HG03060 (cell line): ENCODE measurements around the gene RNASET2.
"Not testable (repeated sequence)": the region's sequence is repeated elsewhere in the genome, so short reads cannot be mapped to it uniquely, and the experiment has no call there.

Experiments
- ATAC-seq: cut with Tn5 transposase; IDR thresholded peaks from one replicate; pipeline ENCODE4 v1.9.1; 2021; ENCODE audit warnings: low read depth, moderate number of reproducible peaks; ENCODE audit not compliant: unreplicated experiment

Gene RNASET2

DNA sequence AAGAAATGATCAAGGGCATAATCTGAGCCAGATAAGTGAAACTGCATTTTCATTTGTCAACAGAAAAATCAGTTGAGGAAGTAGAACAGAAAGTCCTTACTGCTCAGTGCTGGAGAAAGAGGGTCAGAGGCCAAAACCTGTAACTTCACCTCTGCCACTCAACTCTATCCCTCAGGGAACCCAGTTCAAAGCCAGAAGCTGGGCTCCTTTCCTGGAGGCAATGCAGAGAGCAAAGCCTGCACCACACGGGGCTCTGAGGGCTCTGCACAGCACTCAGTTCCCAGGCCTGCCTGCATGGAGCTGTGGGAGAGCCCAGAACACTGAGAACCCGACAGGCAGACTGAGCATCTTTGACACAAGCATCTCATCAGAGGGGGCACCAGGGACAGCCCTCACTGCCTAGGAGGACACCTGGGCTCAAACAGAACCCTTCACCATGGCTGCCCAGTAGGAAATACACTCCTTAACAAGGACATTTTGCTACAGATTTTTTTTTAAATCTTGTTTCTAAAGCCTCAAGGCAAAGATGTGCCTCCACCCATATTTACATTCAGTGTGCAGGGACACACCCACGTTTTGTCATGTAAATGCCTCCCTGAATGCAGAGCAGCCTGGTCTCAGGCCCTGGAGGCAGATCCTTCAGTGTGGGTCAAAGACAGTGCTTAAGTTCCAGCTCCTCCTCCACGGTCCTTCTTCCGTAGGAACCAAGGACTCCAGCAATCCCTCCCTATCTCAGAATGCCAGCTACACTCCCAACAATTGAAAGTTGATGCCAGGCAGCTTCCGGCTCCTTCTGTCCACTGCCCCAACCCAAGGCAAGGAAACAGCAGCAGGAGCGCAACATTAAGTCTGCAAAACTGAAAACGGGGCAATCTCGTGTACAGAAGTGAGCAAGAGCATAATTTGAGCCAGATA, 6.6 kb downstream of the RNASET2 start:
- ATAC-seq: no peak

DNA sequence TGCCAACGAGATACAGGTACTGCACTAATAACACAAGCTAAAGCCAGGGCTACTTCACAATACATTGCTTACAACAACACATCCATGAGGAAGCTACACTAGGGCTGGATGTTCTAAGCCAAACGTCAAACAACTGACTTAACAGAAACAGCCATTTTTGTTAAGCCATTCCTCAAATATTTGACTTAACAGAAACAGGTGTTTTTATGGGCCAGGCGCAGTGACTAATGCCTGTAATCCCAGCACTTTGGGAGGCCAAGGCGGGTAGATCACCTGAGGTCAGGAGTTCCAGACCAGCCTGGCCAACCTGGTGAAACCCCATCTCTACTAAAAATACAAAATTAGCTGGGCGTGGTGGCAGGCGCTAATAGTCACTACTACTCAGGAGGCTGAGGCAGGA, 7.6 kb downstream of the RNASET2 start:
- ATAC-seq: not testable (repeated sequence)

DNA sequence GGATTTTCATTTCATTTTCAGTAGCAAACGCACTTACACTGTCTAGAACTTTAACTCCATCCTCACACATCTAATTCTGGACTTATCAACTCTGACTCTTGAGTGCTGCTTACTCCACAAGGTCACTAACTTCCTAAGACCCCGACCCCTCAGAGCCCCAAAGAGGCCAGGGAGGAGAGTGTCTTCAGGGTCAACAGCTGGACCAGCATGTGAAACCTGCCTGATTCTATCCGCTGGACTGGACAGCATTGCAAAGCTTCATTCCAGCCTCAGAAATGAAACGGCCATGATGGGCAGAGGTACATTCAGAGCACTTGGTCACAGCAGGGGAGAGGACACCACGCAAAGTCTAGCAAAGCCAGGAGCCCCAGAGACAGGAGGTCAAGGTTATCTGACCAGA, 9.1 kb downstream of the RNASET2 start:
- ATAC-seq: no peak

DNA sequence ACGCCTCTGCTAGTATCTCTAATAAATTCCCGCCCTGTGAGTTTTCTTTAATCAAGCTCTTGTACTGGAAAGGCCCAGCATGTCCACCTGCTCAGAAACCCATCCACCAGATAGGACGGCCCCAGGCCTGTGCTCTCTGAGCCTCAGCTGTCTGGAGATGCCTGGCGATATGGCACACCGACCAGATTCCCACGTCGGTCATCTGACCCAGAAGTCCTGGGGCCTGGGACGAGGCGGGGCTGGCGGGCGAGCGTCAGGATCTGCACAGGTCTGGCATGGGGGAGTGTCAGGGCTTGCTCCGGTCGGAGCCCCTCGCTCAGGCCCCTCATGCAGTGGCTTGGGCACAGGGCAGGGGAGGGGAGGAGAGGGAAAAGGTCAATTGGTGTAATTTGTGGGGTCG, 10.2 kb downstream of the RNASET2 start:
- no peak for ATAC-seq

DNA sequence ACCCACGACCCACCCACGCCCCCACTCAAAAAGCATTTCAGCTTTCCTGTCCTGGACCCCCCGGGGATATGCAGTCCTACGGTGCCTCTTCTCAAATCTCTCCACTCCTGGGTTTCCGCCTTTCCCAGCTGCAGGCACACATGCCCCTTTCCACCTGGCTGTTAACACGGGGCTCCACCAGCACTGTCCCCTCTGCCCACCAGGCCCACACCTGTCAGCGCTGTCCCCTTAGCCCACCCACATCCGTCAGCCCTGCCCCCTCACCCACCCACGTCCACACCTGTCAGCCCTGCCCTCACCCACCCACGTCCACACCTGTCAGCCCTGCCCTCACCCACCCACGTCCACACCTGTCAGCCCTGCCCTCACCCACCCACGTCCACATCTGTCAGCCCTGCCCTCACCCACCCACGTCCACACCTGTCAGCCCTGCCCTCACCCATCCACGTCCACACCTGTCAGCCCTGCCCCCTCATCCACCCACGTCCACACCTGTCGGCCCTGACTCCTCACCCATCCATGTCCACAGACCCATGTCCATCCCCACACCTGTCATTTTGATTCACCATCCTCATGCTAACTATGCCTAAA, 11.6 kb downstream of the RNASET2 start:
- ATAC-seq: no peak

DNA sequence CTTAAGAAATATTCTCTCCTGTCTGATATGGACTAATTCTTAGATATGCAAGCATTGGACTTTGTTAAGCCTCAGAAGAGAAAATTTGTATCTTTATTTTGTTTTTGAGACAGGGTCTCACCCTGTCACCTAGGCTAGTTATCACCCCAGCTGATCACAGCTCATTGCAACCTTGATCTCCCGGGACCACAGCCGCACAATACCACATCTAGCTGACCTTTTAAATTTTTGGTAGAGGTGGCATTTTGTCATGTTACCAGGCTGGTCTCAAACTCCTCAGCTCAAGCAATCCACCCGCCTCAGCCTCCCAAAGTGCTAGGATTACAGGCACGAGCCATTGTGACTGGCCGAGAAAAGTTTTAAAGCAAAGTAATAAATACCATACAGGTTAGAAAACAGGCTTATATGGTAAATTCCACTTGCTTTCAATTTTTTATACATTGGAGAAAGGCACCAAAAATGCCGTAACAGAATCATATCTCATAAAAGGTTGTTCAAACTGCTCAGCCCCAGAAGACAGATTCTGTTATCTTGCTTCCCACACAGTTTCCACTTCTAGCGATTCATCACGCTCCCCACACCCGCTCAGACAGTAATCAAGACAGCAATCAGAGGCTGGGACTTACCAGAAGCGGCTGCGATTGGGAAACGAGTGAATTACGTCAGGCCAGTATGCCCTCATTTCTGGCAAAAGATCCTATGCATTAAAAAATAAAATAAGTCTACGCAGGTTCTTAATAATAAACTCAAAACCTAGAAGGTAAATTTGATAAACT, 13.8 kb downstream of the RNASET2 start:
- ATAC-seq: no peak

DNA sequence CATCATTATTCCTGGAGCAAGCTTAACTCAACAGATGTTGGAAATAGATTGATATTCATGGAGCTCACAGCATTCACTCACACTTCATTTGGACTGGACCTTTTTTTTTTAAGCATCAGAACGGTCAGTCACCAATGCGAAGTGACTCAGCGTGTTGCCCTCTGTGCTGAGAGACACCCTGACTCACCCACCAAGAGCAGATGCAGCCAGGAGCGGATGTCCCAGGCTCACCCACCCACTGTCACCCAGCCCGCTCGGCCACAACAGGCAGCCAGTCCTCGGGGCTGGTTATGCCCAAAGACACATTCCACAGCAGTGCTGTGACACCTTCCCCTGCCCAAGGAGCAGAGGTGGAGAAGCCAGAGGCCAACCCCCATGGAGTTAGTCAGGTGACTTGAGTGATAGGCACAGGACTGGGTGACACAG, 15.7 kb downstream of the RNASET2 start:
- ATAC-seq: no peak

DNA sequence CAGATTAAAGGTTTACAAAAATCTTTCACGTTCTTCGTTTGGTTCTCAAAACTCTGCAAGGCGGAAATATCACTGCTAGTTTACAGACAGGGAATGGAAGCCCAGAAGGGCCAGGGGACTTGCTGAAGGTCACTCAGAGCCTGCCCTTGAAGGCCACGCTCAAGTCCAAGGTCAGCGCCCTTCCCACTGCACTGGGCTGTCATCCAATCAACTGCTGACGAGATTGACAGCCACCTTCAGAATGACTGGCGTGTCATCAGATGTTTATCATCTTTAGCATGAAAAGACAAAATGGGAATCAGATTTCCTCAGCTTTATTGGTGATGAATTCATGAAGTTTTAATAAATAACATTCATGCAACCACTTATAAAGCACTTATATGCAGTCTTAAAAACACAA, 16.5 kb downstream of the RNASET2 start:
- ATAC-seq: no peak

DNA sequence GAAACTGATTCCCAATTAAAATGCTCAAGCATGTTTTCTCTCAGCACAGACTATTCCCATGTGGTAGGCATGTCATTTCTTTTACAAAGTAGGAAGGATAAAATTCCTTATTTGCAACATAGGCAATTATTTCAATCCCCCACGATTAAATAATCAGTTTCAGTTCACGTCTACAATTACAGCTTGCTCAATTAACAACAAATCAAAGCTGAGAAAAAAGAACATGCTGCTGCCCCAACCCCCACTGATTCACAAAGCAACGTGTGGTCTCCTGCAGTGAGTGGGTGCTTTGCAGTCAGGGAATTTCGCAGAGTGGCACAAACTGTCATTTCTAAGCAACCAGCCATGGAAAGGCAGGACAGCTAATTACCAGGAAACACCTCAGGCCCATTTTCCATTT, 17.0 kb downstream of the RNASET2 start:
- ATAC-seq: no peak

DNA sequence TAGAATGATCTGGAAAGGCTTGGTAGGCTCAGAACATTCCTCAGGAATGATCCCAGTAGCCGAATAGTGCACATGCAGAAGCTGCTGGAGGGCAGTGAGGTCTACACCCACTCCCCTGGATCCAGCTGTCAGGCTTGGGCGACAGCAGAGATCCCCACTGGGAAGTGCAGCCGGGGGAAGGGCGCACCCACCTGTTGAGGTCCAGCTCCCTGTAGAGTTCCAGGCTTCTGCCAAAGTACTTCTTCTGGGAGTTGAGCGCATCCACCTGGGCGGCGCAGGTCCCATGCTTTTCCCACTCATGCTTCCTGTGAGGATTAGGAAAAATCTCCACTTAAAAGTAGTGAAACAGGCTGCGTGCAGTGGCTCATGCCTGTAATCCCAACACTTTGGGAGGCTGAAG, 17.6 kb downstream of the RNASET2 start:
- ATAC-seq: no peak

DNA sequence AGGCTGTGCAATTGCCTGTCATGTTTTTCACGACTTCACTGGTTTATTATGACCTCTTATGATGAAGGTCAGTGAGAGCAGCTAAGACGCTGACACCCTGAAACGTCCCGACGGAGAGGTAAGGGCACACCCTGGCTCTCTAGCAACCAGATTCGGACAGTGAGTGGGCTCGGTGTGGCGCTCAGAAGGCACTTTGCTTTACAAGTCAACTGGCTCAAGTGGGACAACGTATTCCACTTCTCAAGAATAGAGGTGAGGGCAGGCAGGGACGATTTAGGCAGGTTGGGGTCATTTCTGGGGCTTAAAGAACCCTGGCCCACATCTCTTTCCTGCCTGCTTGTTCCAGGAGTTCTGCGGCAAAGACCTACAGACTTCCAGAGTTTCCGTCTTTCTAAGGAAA, 18.2 kb downstream of the RNASET2 start:
- no peak for ATAC-seq

DNA sequence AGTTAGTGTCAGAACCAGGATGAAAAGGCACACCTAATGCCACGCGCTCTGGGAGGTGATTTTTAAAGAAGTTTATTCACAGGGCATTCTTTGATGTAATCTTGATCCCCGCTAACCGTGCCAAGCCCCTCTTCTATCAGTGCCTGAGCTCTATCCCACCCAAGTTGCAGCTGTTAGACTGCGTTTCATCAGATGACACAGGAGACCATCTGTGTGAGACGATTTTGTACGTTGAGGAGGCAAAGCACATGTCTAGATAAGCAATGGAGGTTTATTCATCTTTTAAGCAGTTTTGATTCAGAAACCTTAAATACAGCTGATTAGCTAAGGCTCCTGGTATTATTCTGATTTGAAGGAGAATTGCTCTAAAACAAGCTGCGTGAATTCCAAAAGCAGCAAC, 18.6 kb downstream of the RNASET2 start:
- ATAC-seq: no peak

DNA sequence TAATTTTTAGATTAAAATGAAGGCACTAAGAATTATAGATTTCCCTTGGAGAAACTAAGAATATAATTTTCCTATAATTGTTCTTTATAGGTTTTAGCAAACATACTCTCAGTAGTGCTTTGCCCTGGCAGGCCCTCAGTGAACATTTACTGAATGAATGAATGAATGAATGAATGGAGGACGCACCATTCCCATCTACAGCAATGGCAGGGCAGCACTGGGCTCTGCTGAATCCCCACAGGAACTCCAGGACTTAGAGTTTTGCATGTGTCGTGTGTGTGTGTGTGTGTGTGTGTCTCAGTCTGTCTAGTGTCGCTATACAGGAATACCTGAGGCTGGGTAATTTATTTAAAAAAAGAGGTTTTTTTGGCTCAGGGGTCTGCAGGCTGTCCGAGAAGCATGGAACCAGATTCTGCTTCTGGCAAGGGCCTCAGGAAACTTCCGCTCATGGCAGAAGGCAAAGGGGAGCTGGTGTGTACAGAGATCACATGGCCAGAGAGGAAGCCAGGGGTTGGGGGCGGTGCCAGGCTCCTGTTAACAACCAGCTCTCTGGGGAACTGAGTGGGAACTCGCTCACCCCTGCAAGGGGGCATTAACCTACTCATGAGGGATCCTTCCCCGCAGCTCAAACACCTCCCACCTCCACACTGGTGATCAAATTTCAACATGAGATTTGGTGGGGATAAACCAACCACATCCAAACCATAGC, 20.1 kb downstream of the RNASET2 start:
- ATAC-seq: no peak

DNA sequence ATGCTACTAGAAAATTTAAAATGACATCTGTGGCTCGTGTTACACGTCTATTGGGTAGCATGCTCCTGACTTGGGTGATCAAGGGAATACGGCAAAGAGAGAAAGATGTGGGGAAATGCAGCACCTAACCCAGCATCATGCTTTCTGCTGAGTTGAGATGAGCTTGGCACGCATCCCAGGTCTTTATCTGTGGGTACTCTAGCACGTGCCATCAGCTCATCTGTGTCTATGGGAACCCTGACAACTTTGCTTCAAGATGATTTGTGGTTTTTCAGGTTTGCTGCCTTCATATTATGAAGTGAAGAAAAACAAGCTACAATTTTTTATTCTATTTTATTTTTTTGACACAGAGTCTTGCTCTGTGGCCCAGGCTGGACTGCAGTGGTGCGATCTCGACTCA, 21.0 kb downstream of the RNASET2 start:
- ATAC-seq: no peak

DNA sequence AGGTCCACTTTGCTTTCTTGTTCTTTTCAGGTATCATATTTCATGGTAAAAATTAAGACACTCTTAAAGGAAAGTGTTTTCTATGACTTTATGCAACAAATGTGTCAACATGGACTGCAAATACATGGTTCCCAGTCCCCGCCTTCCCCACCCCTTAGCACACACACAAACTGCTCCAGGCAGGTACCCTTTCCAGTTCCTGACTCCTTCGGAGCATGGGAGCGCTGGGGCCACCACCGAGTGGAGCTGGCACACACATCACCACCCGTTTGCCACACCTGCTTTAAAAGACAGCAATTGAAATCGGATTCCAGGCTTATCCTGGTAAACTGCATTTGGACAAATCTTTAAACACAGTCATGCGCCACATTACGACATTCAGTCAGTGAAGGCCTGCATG, 22.2 kb downstream of the RNASET2 start:
- no peak for ATAC-seq

DNA sequence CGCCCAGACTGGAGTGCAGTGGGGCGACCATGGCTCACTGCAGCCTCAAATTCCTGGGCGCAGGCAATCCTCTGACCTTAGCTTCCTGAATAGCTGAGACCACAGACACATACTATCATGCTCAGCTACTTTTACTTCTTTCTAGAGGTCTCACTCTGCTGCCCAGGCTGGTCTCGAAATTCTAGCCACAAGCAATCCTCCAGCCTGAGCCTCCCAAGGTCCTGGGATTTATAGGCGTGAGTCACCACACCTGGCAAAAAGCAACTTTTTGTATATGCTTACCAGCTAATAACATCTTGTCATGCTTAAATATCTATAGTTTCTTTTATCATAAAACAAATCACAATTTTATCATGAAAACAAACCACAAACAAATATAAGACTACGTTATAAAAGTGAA, 23.0 kb downstream of the RNASET2 start:
- no peak for ATAC-seq

DNA sequence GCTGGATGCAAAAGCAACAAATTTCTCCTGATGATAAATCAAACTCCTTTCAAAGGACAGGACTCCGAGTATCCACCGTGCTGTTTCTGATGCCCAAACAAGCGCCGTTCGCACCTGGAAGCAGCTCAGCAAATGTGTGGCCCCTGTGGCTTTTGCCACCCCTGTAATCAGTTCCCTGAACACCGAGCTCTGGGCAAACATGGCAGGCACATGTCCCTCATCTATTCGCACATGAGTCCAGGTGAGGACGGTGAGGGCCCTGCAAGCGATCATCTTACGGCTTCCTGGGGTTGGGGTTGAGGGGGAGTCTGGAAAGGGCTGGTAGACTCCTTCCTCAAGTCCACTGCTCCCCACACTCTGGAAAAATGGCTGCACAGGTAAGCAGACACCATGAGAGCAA, 23.7 kb downstream of the RNASET2 start:
- ATAC-seq: no peak

DNA sequence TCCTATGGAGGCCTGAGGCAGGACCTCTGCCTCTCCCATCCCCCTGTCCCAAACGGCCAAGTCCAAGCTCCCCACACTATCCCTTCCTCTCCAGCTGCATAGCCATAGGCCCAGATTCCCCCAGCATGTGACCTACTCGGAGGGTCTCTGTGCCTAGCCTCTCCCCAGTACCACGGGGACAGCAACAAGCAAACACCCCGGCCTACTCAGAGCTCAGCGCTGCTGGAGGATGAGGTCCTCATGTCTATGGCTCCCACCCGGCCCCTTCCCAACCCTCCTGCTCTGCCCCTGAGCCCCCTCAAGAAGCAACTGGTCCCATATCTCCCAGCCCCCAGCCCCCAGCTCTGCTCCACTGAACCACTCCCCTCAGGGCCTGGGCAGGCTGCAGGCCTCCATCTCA, 24.2 kb downstream of the RNASET2 start:
- no peak for ATAC-seq

DNA sequence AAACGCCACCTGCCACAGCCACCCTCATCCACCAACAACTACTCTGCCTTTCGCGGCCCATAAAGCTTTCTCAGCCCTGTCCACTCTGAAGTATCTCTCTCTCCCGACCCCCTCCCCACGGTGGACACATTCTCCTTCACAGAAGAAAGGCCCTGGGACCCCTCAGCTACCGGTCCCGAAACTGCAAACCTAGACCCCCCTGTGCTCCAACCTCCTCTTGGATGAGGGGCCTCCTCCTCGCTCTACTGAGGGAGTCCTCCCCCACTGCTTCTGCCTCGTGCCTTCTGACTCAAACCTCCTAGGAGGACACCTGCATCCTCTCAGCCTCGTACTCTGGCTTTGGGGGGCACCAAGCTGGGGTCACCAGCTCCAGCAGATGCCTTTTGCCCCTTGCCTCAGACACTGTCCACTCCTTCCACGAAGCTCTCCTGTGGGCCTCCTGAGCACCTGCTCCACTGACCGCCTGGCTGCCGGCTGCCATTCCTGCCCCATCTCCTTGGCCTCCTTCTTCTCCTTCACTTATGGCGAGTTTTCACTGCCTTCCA, 24.9 kb downstream of the RNASET2 start:
- ATAC-seq: no peak

DNA sequence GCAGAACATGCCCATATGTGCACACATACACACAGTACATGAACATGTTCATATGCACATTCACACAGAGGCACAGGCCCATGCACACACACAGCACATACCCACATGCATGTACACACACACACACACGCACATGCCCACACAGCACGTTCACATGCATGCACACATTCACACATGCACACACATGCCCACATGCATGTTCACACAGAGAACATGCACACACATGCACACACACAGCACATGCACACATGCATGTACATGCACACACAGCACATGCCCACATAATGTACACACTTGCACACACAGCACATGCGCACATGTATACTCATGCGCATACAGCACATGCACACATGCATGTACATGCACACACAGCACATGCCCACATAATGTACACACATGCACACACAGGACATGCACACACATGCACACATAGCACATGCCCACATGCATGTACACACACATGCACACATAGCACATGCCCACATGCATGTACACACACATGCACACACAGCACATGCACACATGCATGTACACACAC, 25.9 kb downstream of the RNASET2 start:
- ATAC-seq: no peak
